Stomach smooth muscle (tissue), 2 donors: Measurements from ENCODE around the gene CDHR3.
"Not testable (repeated sequence)": the region's sequence is repeated elsewhere in the genome, so short reads cannot be mapped to it uniquely, and the experiment has no call there.

ENCODE experiments used
- H3K27ac ChIP-seq: one replicate; pipeline ENCODE4 v1.7.0; 2013; ENCODE audit warnings: mild to moderate bottlenecking, low read length, inconsistent platforms
- H3K27me3 ChIP-seq, 2 donors: one replicate each; pipeline ENCODE4 v1.7.0; 2013; ENCODE audit warnings: low read length in 2 of 2; ENCODE audit not compliant: insufficient read depth in 2 of 2, control insufficient read depth in 1 of 2
- H3K36me3 ChIP-seq, 2 donors: one replicate each; pipeline ENCODE4 v1.7.0; 2013; ENCODE audit warnings: low read length in 2 of 2; ENCODE audit not compliant: control insufficient read depth in 2 of 2, insufficient read depth in 2 of 2
- H3K4me1 ChIP-seq: one replicate; pipeline ENCODE4 v1.7.0; 2013; ENCODE audit warnings: low read length; ENCODE audit not compliant: control insufficient read depth, insufficient read depth
- H3K4me3 ChIP-seq, 2 donors: one replicate each; pipeline ENCODE4 v1.7.0; 2013; ENCODE audit warnings: low read length in 2 of 2
- H3K9ac ChIP-seq, 2 donors: one replicate each; pipeline ENCODE4 v1.7.0; 2013; ENCODE audit warnings: low read length in 2 of 2, mild to moderate bottlenecking in 1 of 2
- H3K9me3 ChIP-seq, 2 donors: one replicate each; pipeline ENCODE4 v1.7.0; 2013; ENCODE audit warnings: low read length in 2 of 2; ENCODE audit not compliant: control insufficient read depth in 2 of 2
- donor health status: healthy.
- donor health status: Pancreatic carcinoma.

CDHR3 gene

DNA sequence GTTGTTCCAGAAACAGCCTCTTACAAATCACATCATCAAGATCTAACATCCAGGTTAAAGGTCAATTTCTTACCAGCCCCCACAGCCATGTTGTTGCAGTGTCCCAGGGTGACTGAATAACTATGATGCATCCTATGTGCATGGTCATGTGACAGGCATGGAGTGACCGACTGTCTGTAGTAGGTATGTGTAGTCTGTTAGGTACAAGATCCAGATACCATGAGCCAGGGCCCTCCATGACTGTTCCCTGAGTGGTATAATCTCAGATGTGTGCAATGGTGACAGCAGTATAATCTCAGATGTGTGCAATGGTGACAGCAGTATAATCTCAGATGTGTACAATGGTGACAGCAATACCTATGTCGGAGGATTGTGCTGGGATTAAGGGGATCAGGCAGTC lies 8.8 kb downstream of the CDHR3 start:
- H3K9me3 ChIP-seq: no peaks in the 10 kb centered on the region
- H3K27me3 ChIP-seq: no peaks in the 10 kb centered on the region
- no peak overlapping the region for H3K9ac ChIP-seq
- no peak overlapping the region for H3K27ac ChIP-seq
- peaks cover 10% of the 10 kb centered on the region for H3K4me1 ChIP-seq
- peaks cover 0 to 3% of the 10 kb centered on the region in 2 donors for H3K36me3 ChIP-seq
- no peak overlapping the region for H3K4me3 ChIP-seq

DNA sequence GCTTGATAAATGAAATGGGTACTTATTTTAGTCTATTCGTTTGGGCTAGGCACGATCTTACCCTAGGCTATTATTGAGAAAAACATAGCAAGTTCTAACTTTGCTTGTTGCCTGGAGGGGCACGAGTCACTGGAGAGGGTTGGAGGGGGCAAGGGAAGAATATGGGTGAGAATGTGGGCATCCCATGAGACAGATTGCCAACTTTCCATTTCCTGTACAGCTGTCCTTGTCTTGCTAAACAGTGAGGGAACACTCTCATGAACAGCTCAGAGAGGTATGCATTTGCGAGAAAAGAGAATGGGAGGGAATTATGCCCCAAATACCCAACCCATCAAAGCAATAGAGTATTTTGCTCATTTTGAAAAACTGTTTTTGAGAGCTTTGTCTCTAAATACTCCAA lies 9.2 kb downstream of the CDHR3 start:
- Histone ChIP-seq H3K4me1 (peaks cover 10% of the 10 kb centered on the region), H3K9ac (no peak overlapping the region), H3K4me3 (no peak overlapping the region), H3K36me3 (peaks cover 0 to 3% of the 10 kb centered on the region in 2 donors), H3K27me3 (no peaks in the 10 kb centered on the region), H3K27ac (no peak overlapping the region), H3K9me3 (no peaks in the 10 kb centered on the region)

GRCh38 chr7:105974471-105974870 lies 11.4 kb downstream of the CDHR3 start:
- peaks cover 15% of the 10 kb centered on the region for H3K4me1 ChIP-seq
- no peak overlapping the region for H3K4me3 ChIP-seq
- peak overlapping the region; percentile 31 for H3K27ac ChIP-seq
- no peaks in the 10 kb centered on the region for H3K27me3 ChIP-seq
- no peaks in the 10 kb centered on the region for H3K9me3 ChIP-seq
- H3K36me3 ChIP-seq: peaks cover 0 to 9% of the 10 kb centered on the region in 2 donors
- no peak overlapping the region for H3K9ac ChIP-seq

- H3K9me3 ChIP-seq: no peaks in the 10 kb centered on the region
- H3K4me1 ChIP-seq: peaks cover 15% of the 10 kb centered on the region
- H3K9ac ChIP-seq: no peak overlapping the region
- H3K4me3 ChIP-seq: no peak overlapping the region
- no peak overlapping the region for H3K27ac ChIP-seq
- no peaks in the 10 kb centered on the region for H3K27me3 ChIP-seq
- H3K36me3 ChIP-seq: peaks cover 0 to 10% of the 10 kb centered on the region in 2 donors
Measured at GRCh38 chr7:105975770-105976417, 12.8 kb downstream of the CDHR3 start.

GRCh38 chr7:105976868-105977267 lies 13.8 kb downstream of the CDHR3 start:
- Histone ChIP-seq H3K4me1 (peaks cover 18% of the 10 kb centered on the region), H3K9me3 (no peaks in the 10 kb centered on the region), H3K4me3 (no peak overlapping the region), H3K27me3 (no peaks in the 10 kb centered on the region), H3K36me3 (peaks cover 0 to 17% of the 10 kb centered on the region in 2 donors), H3K9ac (no peak overlapping the region), H3K27ac (no peak overlapping the region)

- Histone ChIP-seq H3K27ac (no peak overlapping the region), H3K9me3 (no peaks in the 10 kb centered on the region), H3K27me3 (no peaks in the 10 kb centered on the region), H3K36me3 (peaks cover 0 to 19% of the 10 kb centered on the region in 2 donors), H3K4me1 (peaks cover 13% of the 10 kb centered on the region), H3K4me3 (no peak overlapping the region), H3K9ac (no peak overlapping the region)
Measured at GRCh38 chr7:105978035-105978434, 15.0 kb downstream of the CDHR3 start.

- Histone ChIP-seq H3K36me3 (peaks cover 0 to 21% of the 10 kb centered on the region in 2 donors), H3K4me3 (no peak overlapping the region), H3K9me3 (no peaks in the 10 kb centered on the region), H3K4me1 (peaks cover 15% of the 10 kb centered on the region), H3K27ac (peak overlapping the region; percentile 24), H3K9ac (no peak overlapping the region), H3K27me3 (no peaks in the 10 kb centered on the region)
Measured at GRCh38 chr7:105978974-105979373, 15.9 kb downstream of the CDHR3 start.

DNA sequence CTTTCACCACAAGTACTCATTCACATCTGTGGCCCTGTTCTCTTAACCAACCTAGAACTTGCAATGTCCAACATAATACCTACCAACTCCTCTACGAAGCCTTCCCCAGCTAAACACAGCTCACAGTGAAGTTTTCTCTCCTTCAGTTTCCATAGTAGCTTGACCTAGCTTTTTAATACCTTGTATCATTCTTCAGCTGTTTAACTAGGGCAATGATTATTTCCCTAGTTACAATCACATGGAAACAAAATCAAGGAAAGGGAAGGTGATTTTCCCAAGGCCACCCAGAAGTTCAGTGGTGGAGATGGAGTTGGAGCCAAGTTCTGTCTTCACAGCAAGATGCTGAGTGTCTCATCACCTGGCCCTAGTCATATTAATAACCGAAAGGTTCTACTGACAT lies 16.3 kb downstream of the CDHR3 start:
- Histone ChIP-seq H3K9ac (no peak overlapping the region), H3K9me3 (no peaks in the 10 kb centered on the region), H3K4me3 (no peak overlapping the region), H3K36me3 (peaks cover 0 to 21% of the 10 kb centered on the region in 2 donors), H3K4me1 (peaks cover 19% of the 10 kb centered on the region), H3K27ac (peak overlapping the region; percentile 24), H3K27me3 (no peaks in the 10 kb centered on the region)

DNA sequence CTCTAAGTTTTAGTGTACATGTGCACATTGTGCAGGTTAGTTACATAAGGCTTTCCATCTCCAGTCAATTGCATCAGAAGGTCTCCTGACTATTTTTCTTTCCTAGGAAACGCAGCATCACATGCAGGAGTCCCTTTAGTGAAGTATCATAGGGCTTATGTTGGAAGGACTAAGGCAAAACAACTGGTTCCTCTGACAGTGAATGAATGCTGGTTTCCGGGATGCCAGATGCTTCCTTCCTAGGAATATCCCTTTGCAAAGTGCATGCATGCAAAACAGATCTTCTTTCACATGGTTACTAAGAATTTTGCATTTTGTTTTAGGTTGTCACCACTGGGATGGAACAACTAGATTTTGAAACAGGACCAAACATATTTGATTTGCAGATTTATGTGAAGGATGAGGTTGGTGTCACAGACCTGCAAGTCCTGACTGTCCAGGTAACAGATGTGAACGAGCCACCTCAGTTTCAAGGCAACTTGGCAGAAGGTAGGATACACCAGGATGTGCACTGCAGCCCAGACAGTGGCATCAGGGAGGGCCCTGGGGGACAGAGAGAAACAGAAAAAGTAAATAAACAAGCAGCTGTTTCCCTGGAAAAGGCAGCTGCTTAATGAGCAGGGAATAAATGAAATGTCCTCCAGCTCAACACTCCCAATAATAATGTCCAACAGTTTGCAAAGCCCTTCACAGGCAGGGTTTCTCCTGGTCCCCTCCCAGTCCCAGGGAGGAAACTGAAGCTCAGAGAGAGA lies 17.8 kb downstream of the CDHR3 start:
- peak overlapping the region; percentile 11 for H3K27ac ChIP-seq
- H3K9ac ChIP-seq: no peak overlapping the region
- peaks cover 0 to 21% of the 10 kb centered on the region in 2 donors for H3K36me3 ChIP-seq
- no peaks in the 10 kb centered on the region for H3K27me3 ChIP-seq
- no peak overlapping the region for H3K4me3 ChIP-seq
- no peaks in the 10 kb centered on the region for H3K9me3 ChIP-seq
- peaks cover 21% of the 10 kb centered on the region for H3K4me1 ChIP-seq

GRCh38 chr7:105982388-105982787 lies 19.3 kb downstream of the CDHR3 start:
- peaks cover 21% of the 10 kb centered on the region for H3K4me1 ChIP-seq
- H3K9ac ChIP-seq: no peak overlapping the region
- H3K4me3 ChIP-seq: no peak overlapping the region
- peaks cover 0 to 21% of the 10 kb centered on the region in 2 donors for H3K36me3 ChIP-seq
- H3K27me3 ChIP-seq: no peaks in the 10 kb centered on the region
- no peak overlapping the region for H3K27ac ChIP-seq
- H3K9me3 ChIP-seq: no peaks in the 10 kb centered on the region

- H3K9me3 ChIP-seq, H3K4me3 ChIP-seq, H3K27me3 ChIP-seq, H3K9ac ChIP-seq: not testable (repeated sequence)
- Histone ChIP-seq H3K4me1 (peaks cover 30% of the 10 kb centered on the region), H3K36me3 (peaks cover 0 to 14% of the 10 kb centered on the region in 2 donors), H3K27ac (peak overlapping the region; percentile 80)
Measured at GRCh38 chr7:105984808-105985207, 21.7 kb downstream of the CDHR3 start.
